Uterus (tissue), 2 donors: ENCODE data around the gene CLHC1.

ENCODE experiments used
- CTCF ChIP-seq, 4 experiments: fragments of 200-600 bp in 2 of 4; fragments of 450-650 bp in 2 of 4; sonication (generic) in 2 of 4; IDR thresholded peaks; one replicate each; pipeline ENCODE4 v1.5.1; 2016 to 2019; ENCODE audit warnings: antibody characterized with exemption in 4 of 4, mild to moderate bottlenecking in 2 of 4, moderate library complexity in 1 of 4
- POLR2A ChIP-seq, 2 donors: fragments of 450-650 bp; IDR thresholded peaks; one replicate each; pipeline ENCODE4 v1.6.1; 2016; ENCODE audit warnings: antibody characterized with exemption in 2 of 2, mild to moderate bottlenecking in 1 of 2, moderate library complexity in 1 of 2

- no peak for TF ChIP-seq CTCF (IDR thresholded peaks at IDR 0.05)
- TF ChIP-seq POLR2A (IDR thresholded peaks at IDR 0.05) = no peak
Measured at GRCh38 chr2:55144922-55145820, 86.9 kb downstream of the CLHC1 start.
